C4-2B (cell line): ENCODE measurements around the gene WWOX.

ENCODE experiments used
- CTCF ChIP-seq: fragments of 450-650 bp; conservative IDR thresholded peaks from 2 replicates; pipeline ENCODE4 v1.5.1; 2017; ENCODE audit warnings: mild to moderate bottlenecking
- ZFX ChIP-seq: fragments of 450-650 bp; IDR thresholded peaks from 2 replicates; pipeline ENCODE4 v1.6.1; 2017

GRCh38 chr16:78768226-78768625 lies 668.8 kb downstream of the WWOX start:
- TF ChIP-seq CTCF: no peak
- TF ChIP-seq ZFX: no peak
